Suprapubic skin (tissue), 4 donors: ENCODE measurements around the gene PRR7. TPM values are rescaled to one million over a fixed set of nuclear protein-coding genes. Genes with fewer than 3 reads are reported as not detected.

Experiments used
- DNase-seq, 2 donors: peaks; one replicate each; pipeline ENCODE4 v3.0.0-alpha.2; 2019; ENCODE audit warnings: low spot score in 2 of 2
- H3K27ac ChIP-seq: fragments of 200-600 bp; sonication (generic); one replicate; pipeline ENCODE4 v1.5.1; 2019
- H3K27me3 ChIP-seq: fragments of 200-600 bp; sonication (generic); one replicate; pipeline ENCODE4 v1.5.1; 2019
- H3K36me3 ChIP-seq: fragments of 200-600 bp; sonication (generic); one replicate; pipeline ENCODE4 v1.5.1; 2019
- H3K4me1 ChIP-seq: fragments of 200-600 bp; sonication (generic); one replicate; pipeline ENCODE4 v1.5.1; 2019
- H3K4me3 ChIP-seq: fragments of 200-600 bp; sonication (generic); one replicate; pipeline ENCODE4 v1.5.1; 2019; ENCODE audit warnings: mild to moderate bottlenecking
- H3K9me3 ChIP-seq: fragments of 200-600 bp; sonication (generic); one replicate; pipeline ENCODE4 v1.5.1; 2019
- CTCF ChIP-seq, 2 donors: fragments of 200-600 bp in 1 of 2; fragments of 450-650 bp in 1 of 2; sonication (generic) in 1 of 2; IDR thresholded peaks; one replicate each; pipeline ENCODE4 v1.5.1; 2016 to 2019; ENCODE audit warnings: antibody characterized with exemption in 2 of 2, mild to moderate bottlenecking in 1 of 2, moderate library complexity in 1 of 2
- EP300 ChIP-seq: sonication (generic); formaldehyde crosslinking; IDR thresholded peaks from one replicate; pipeline ENCODE4 v1.6.1; 2017; ENCODE audit warnings: antibody characterized with exemption
- POLR2A ChIP-seq, 2 donors: fragments of 450-650 bp; IDR thresholded peaks; one replicate each; pipeline ENCODE4 v1.6.1; 2017; ENCODE audit warnings: antibody characterized with exemption in 2 of 2, mild to moderate bottlenecking in 2 of 2, moderate library complexity in 2 of 2
- POLR2AphosphoS5 ChIP-seq, 3 donors: sonication (generic); formaldehyde crosslinking; IDR thresholded peaks; one replicate each; pipeline ENCODE4 v1.6.1; 2017; ENCODE audit warnings: antibody characterized with exemption in 3 of 3
- WGBS: methylation state at CpG from one replicate; pipeline ENCODE4 v1.1.5; 2018; 5-methylcytosine and 5-hydroxymethylcytosine counted together
- total RNA-seq, 4 donors: library from RNA; depleted of rRNA; stranded (reverse); fragments of >200 nt; gene quantifications; one replicate each; pipeline ENCODE4 v1.1.0, GENCODE V29; 2016

The PRR7 gene
- total RNA-seq, 4 donors from 2014 or later = 5.7 to 9.8 (median 7.8) TPM

GRCh38 chr5:177458912-177459350 lies 12.3 kb downstream of the PRR7 start:
- H3K36me3 ChIP-seq = peaks cover 24% of the 10 kb centered on the region
- no peaks in the 10 kb centered on the region for H3K9me3 ChIP-seq
- H3K4me3 ChIP-seq = no peak overlapping the region
- peaks cover 33% of the 10 kb centered on the region for H3K4me1 ChIP-seq
- whole genome bisulfite sequencing = 74% methylated on average over 9 of the region's 14 CpGs
- H3K27me3 ChIP-seq = no peaks in the 10 kb centered on the region
- TF ChIP-seq POLR2AphosphoS5 (IDR thresholded peaks at IDR 0.05) = no peak
- TF ChIP-seq POLR2A (IDR thresholded peaks at IDR 0.05) = no peak
- TF ChIP-seq CTCF (IDR thresholded peaks at IDR 0.05) = no peak
- no peak for TF ChIP-seq EP300
- DNase-seq = no peak
- no peak overlapping the region for H3K27ac ChIP-seq

- no peak overlapping the region for H3K27ac ChIP-seq
- H3K27me3 ChIP-seq = no peaks in the 10 kb centered on the region
- H3K9me3 ChIP-seq = no peaks in the 10 kb centered on the region
- WGBS = 87% methylated on average over 11 of the region's 11 CpGs
- TF ChIP-seq EP300 (no peak), POLR2A (IDR thresholded peaks at IDR 0.05) (no peak), CTCF (IDR thresholded peaks at IDR 0.05) (no peak), POLR2AphosphoS5 (IDR thresholded peaks at IDR 0.05) (no peak)
- no peak overlapping the region for H3K4me3 ChIP-seq
- H3K4me1 ChIP-seq = peaks cover 29% of the 10 kb centered on the region
- peaks cover 24% of the 10 kb centered on the region for H3K36me3 ChIP-seq
- DNase-seq = no peak
Observed at GRCh38 chr5:177459357-177459756, 12.7 kb downstream of the PRR7 start.

GRCh38 chr5:177459819-177460628 lies 13.4 kb downstream of the PRR7 start:
- TF ChIP-seq EP300 (no peak), POLR2AphosphoS5 (IDR thresholded peaks at IDR 0.05) (no peak), CTCF (IDR thresholded peaks at IDR 0.05) (no peak), POLR2A (IDR thresholded peaks at IDR 0.05) (no peak)
- no peaks in the 10 kb centered on the region for H3K27me3 ChIP-seq
- 91% methylated on average over 23 of the region's 28 CpGs for WGBS
- no peak overlapping the region for H3K27ac ChIP-seq
- no peak overlapping the region for H3K4me3 ChIP-seq
- DNase-seq = peak in 1 of 2 donors; percentile 60
- H3K9me3 ChIP-seq = no peaks in the 10 kb centered on the region
- H3K4me1 ChIP-seq = peaks cover 22% of the 10 kb centered on the region
- H3K36me3 ChIP-seq = peaks cover 24% of the 10 kb centered on the region

- TF ChIP-seq EP300 (no peak), CTCF (IDR thresholded peaks at IDR 0.05) (no peak), POLR2A (IDR thresholded peaks at IDR 0.05) (no peak), POLR2AphosphoS5 (IDR thresholded peaks at IDR 0.05) (no peak)
Observed at GRCh38 chr5:177462021-177462670, 15.5 kb downstream of the PRR7 start.

GRCh38 chr5:177465044-177465443 lies 18.4 kb downstream of the PRR7 start:
- no peak for DNase-seq
- H3K4me1 ChIP-seq = peaks cover 19% of the 10 kb centered on the region
- no peak overlapping the region for H3K4me3 ChIP-seq
- no peak overlapping the region for H3K27ac ChIP-seq
- no peaks in the 10 kb centered on the region for H3K9me3 ChIP-seq
- H3K36me3 ChIP-seq = peaks cover 32% of the 10 kb centered on the region
- TF ChIP-seq CTCF (IDR thresholded peaks at IDR 0.05) (no peak), POLR2A (IDR thresholded peaks at IDR 0.05) (no peak), EP300 (no peak), POLR2AphosphoS5 (IDR thresholded peaks at IDR 0.05) (no peak)
- 98% methylated on average over 11 of the region's 11 CpGs for WGBS
- no peaks in the 10 kb centered on the region for H3K27me3 ChIP-seq

More at GRCh38 chr5:177462021-177462670, 15.5 kb downstream of the PRR7 start:
- Histone ChIP-seq H3K9me3 (no peaks in the 10 kb centered on the region), H3K4me3 (no peak overlapping the region), H3K27ac (no peak overlapping the region), H3K36me3 (peaks cover 44% of the 10 kb centered on the region), H3K4me1 (peaks cover 1% of the 10 kb centered on the region), H3K27me3 (no peaks in the 10 kb centered on the region)
- peak in 1 of 2 donors; percentile 76 for DNase-seq
- 75% methylated on average over 22 of the region's 27 CpGs for WGBS
